HuH-7 (cell line): Measurements from ENCODE around the gene ELMO1.

Experiments
- DNase-seq: peaks from one replicate; pipeline ENCODE4 v3.0.0; 2011; ENCODE audit warnings: low spot score

Gene ELMO1

DNA sequence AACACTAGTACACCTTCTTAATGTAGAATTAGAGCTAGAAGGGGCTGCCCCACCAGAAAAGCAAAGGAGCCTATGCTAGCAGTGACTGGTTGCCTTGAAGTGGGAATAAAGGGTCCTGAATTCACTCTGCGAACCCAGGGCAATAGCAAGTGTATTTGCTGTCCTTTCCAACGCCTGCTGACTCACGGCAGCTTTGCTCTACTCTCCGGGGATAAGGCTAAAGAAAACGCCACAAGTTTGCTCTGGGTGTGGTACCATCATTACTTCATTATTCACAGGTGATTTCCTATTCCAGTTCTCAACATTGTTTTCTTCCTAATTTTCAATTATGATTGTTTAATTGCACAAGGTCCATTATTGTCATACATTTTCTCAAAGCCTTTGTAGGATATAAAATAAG, 503.8 kb downstream of the ELMO1 start:
- no peak for DNase-seq

- DNase-seq, result no peak
Measured at GRCh38 chr7:36943591-36944435, 504.9 kb downstream of the ELMO1 start.

DNA sequence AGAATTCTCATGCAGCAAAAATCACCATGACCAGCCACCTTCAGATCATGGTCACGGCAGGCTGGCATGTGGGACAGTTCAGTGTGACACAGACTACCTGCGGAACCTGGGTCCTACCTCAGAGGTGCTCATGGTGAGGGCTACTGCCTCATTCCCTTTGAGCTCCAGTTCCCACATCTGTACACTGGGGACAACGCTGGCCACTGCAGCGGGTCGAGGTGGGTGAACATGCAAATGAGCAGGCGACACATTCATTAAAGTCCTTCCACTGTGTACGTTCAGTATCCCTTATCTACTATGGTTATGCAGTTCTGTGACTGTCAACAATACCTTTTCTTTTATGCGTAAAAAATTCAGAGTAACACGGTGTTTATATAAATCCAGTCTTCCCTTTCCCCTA, 505.7 kb downstream of the ELMO1 start:
- DNase-seq, result no peak

DNA sequence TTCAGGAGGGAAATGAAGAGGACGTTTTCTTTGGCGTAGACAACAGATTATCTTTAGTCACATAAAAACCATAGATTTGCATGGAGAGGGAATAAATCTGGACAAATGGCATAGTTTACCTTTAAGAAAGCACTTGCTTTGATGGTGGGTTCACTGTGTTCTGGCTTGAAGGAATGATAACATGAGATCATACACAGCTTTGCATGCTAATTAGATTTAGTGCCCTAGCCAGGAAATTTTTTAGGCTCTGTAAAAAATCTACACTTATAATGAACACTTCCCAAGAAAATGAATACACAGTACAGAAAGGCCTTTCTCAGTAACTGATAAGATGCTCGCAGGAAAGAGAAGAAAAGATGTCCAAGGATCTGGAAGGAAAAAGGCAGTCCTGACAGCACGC, 506.1 kb downstream of the ELMO1 start:
- no peak for DNase-seq

DNA sequence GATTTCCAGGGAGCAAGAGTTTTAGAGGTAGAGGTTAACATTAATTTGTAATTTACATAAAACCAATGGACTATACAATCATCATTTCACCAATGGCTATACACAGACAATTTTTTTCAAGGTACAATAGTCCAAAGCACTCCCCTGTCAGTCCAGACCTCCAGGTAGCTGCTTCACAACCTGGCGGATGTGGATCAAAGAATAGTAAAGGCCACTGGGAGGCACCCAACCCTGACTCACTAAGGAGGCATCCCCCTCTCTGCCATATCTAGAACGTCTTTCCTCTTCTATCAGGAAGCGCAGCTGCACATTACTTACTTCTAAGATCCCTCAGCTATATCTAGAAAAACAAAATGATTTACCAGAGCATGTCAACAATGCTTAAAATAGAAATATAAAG, 506.6 kb downstream of the ELMO1 start:
- no peak for DNase-seq

DNA sequence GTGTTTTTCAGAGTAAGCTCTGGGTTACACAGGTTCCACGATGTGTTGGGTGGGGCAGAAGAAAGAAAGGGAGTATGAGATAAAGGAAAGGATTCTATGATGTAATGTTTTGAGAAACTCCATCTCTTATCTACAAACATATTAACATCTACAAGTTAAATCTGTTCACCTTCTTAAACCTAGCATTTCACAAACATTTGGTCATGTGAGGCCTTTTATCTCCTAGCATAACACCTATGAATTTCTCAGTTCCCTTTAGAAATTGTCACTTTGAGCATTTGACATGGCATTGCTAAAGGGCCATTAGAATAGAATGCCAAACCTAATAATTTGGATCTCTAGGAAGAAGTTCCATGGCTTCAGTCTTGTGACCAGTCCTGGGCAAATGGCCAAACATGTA, 507.3 kb downstream of the ELMO1 start:
- DNase-seq, result no peak

DNA sequence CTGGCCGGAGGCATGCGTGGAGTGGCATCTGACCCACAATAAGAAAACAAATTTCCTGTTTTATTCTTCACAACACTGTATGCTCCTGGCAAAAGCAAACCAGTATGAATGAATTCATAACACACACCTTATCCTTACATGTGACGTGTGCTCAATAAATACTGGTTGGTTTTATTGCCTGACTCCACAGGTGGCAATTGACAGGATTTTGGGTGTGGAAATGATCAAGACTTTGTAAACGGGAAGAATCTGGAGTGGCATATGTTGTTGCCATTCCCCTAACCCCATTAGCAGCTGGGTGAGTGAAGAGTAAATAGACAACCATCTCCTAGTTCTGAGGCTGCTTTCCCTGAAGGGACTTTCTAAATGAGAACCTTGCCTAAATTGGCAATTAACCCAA, 508.8 kb downstream of the ELMO1 start:
- DNase-seq, result no peak

GRCh38 chr7:36937754-36938563, 510.7 kb downstream of the ELMO1 start:
- DNase-seq, result no peak

- DNase-seq, result no peak
Measured at GRCh38 chr7:36931892-36932291, 516.8 kb downstream of the ELMO1 start.

DNA sequence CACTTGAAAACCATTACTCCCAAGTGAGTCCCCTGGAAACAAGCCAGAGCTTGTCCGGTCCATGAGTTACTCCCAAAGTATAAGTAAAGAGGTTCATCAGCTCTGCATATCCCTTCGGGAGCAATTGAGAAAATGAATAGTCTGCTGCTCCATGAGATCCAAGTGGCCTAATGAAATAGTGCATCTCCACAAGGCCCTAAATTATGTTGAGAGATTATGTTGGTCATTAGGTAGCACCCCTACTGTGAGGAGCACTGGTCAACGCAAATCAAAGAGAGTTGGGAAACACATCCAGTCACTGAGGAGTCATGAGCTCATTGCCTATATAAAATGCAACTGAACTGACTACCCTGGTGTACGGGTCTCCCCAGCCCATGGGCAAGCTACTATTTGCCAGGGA, 518.9 kb downstream of the ELMO1 start:
- no peak for DNase-seq

DNA sequence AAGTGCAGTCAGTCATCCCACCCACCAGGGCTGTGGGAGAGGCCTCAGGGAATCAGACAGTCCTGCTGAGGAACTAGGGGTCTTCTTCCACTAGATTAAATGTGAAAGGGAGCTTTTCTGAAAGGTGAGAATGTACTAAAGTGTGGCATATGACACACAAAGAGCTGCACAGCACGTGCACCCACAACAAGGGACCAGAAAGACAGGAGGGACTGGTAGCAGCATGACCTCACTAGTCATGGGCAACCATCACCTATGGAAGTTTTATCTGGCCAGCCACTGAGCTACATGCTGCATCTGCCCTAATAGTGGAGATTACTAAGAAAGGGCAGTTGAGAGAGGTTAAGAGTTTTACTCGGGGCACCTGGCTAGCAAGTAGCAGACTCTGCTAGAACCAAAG, 519.9 kb downstream of the ELMO1 start:
- no peak for DNase-seq

- no peak for DNase-seq
Measured at GRCh38 chr7:36928311-36928710, 520.4 kb downstream of the ELMO1 start.

- no peak for DNase-seq
Measured at GRCh38 chr7:36925691-36926090, 523.0 kb downstream of the ELMO1 start.

DNA sequence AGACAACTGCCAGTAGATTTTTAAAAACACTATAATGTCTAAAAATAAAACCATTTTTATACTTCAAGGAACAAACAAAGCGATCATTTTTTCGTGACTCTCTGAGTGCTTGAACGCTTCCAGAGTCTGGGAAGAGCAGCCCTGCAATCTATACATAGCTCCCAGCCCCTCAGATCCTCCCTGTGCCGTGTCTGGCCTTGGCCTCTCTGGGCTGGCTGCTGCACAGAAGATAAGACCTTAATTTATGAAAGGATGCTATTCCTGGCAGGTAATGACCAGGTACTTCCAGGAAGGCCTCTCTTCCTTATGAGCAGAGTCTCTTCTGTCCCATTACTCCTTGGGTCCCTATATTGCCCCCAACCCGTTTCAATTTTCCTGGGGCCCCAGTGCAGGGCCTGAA, 523.5 kb downstream of the ELMO1 start:
- no peak for DNase-seq

- no peak for DNase-seq
Measured at GRCh38 chr7:36923943-36924436, 524.7 kb downstream of the ELMO1 start.

DNA sequence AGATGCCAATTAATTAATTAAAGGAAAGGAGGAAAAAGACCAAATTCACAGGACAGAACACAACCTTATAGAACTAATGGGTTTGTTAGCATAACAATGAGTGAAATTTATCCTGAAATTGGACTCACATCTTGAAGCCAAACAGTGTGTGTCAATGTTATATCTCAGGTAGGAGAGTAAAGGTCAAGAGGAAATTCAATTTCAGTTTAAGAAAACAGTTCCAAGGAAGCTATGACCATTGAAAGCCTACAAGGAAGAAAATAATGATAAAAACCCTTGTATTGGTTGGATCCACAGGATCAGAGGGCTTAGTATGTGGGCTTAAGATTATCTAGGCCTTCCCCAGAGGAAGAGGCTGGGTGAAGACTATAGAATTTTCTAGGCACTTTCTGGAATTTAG, 525.5 kb downstream of the ELMO1 start:
- DNase-seq, result no peak

- DNase-seq, result no peak
Measured at GRCh38 chr7:36920433-36920832, 528.2 kb downstream of the ELMO1 start.

- DNase-seq, result no peak
Measured at GRCh38 chr7:36919738-36920137, 528.9 kb downstream of the ELMO1 start.

GRCh38 chr7:36918591-36918990, 530.1 kb downstream of the ELMO1 start:
- DNase-seq, result no peak

DNA sequence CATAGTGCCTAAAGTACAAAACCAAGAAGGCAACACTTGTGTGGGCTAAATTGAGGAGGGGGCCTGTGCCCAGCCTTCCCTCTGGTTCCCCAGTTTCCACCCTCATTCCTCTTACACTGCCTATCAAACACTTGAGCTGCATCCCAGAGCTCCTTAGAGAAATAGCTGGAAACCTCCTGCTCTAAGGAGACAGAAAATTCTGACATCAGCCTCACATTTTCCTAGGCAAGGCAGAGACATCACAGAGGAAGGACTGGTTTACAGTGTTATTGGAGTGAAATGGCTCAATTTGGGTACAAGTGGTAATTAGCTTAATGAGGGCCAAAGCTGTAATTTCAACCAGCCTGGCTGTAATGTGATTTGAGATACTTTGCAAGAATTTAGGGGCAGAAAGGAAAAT, 532.0 kb downstream of the ELMO1 start:
- no peak for DNase-seq

GRCh38 chr7:36916116-36916515, 532.5 kb downstream of the ELMO1 start:
- no peak for DNase-seq

- no peak for DNase-seq
Measured at GRCh38 chr7:36911788-36912187, 536.9 kb downstream of the ELMO1 start.

DNA sequence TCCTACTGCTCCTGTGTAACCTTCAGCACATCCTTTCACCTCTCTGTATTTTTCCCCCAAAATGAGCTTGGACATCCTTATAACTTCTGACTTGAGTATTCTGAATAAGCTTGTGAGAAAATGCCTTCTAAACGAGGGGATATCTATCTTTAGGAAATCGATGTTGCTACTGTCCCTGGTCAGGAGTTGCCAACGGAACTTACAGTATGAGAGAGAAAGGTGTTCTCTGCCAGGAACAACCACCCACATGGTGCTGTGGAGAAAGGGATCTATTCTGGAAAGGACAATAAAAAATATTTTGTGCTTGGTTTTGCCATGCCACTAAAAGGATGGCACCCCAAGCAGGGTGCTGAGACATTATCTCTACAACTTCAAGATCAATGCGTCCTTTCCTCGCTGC, 537.8 kb downstream of the ELMO1 start:
- DNase-seq, result no peak
